ENCODE data around the gene HS3ST4. TPM values are rescaled to one million over a fixed set of nuclear protein-coding genes. Genes with fewer than 3 reads are reported as not detected.

HS3ST4 gene
- total and polyA plus RNA-seq, 2 of the 8 experiments (the other 6 are each of a cell fraction or from before 2014, with no cell fraction given), result 1.9 to 3.3 TPM

GRCh38 chr16:25922438-25922837, 230.7 kb downstream of the HS3ST4 start:
- no peak overlapping the region for H2BK20ac ChIP-seq (ENCODE audit: low read length)
- no peak overlapping the region for H3K9ac ChIP-seq (replicated peaks in 1 of 4; ENCODE audit: extremely low read depth in 1 of 4, low read depth in 3 of 4, low read length in 3 of 4)
- ChIA-PET POLR2A (ENCODE audit: partially characterized antibody) (interaction anchor here (0.9 kb wide), 1 partner anchor 214 kb away, joined by 3 read pairs; no protein-coding TSS in a partner anchor), CTCF (ENCODE audit: partially characterized antibody) (interaction anchor here (0.6 to 0.8 kb wide), 2 partner anchors 82 to 253 kb away, joined by 3 read pairs; no protein-coding TSS in a partner anchor)
- no peak overlapping the region for H2BK12ac ChIP-seq (ENCODE audit: low read depth, low read length)
- peaks cover 0 to 3% (median 1%) of the 10 kb centered on the region in 4 experiments; a peak in 4 of 7 replicates for H3K4me1 ChIP-seq (replicated peaks in 1 of 4; ENCODE audit: control insufficient read depth in 3 of 4, insufficient read depth in 4 of 4, low read length in 3 of 4)
- H4K8ac ChIP-seq (ENCODE audit: extremely low read depth, insufficient read depth, low read length), result no peak overlapping the region
- H2BK15ac ChIP-seq (ENCODE audit: low read length), result no peak overlapping the region
- H2AK5ac ChIP-seq (ENCODE audit: low read depth, low read length), result no peak overlapping the region; the same call in 1 of the 2 replicates
- no peak overlapping the region for H3K56ac ChIP-seq (replicated peaks; ENCODE audit: insufficient read length, low read depth, low read length)
- H3K18ac ChIP-seq (ENCODE audit: extremely low read depth, low read length), result no peak overlapping the region
- no peaks in the 10 kb centered on the region for H3K9me3 ChIP-seq (ENCODE audit: insufficient read depth in 2 of 2, low read depth in 1 of 2, low read length in 1 of 2)
- no peaks in the 10 kb centered on the region for H3K27me3 ChIP-seq (replicated peaks in 1 of 4; ENCODE audit: control insufficient read depth in 3 of 4, extremely low read depth in 1 of 4, insufficient read depth in 3 of 4, low read length in 3 of 4)
- TF ChIP-seq E2F6 (IDR thresholded peaks at IDR 0.05), result no peak
- TF ChIP-seq ZNF274 (IDR thresholded peaks at IDR 0.05; ENCODE audit: borderline replicate concordance, extremely low read depth, low read length), result no peak
- no peak for TF ChIP-seq RBBP5 (IDR thresholded peaks at IDR 0.05; ENCODE audit: borderline replicate concordance, low read depth, low read length)
- no peak for TF ChIP-seq ASH2L (IDR thresholded peaks at IDR 0.05; ENCODE audit: low read length)
- TF ChIP-seq CEBPB (IDR thresholded peaks at IDR 0.05; ENCODE audit: low read depth, low read length), result no peak
- TF ChIP-seq NANOG (IDR thresholded peaks at IDR 0.05; ENCODE audit: insufficient read depth, low read depth, low read length, poor library complexity, severe bottlenecking), result no peak
- TF ChIP-seq SP1 (IDR thresholded peaks at IDR 0.05; ENCODE audit: low read depth, low read length), result no peak
- TF ChIP-seq SAP30 (IDR thresholded peaks at IDR 0.05; ENCODE audit: insufficient read depth, insufficient replicate concordance, low read length), result no peak
- TF ChIP-seq TAF1 (IDR thresholded peaks at IDR 0.05; ENCODE audit: low read depth, low read length), result no peak
- no peak for TF ChIP-seq SIN3A (conservative IDR thresholded peaks at IDR 0.05 in 1 of 2, IDR thresholded peaks at IDR 0.05 in 1 of 2; ENCODE audit: low read depth in 1 of 2, low read length in 2 of 2)
- TF ChIP-seq CHD2 (IDR thresholded peaks at IDR 0.05; ENCODE audit: low read length), result no peak
- H3K79me1 ChIP-seq (ENCODE audit: low read depth, low read length), result no peaks in the 10 kb centered on the region
- H3K79me2 ChIP-seq (ENCODE audit: control insufficient read depth in 1 of 2, insufficient read depth in 2 of 2, low read length in 2 of 2), result no peaks in the 10 kb centered on the region
- H3K4ac ChIP-seq (replicated peaks; ENCODE audit: insufficient read length, low read depth, low read length), result no peak overlapping the region
- H3K27ac ChIP-seq (ENCODE audit: low read depth, low read length), result no peak overlapping the region
- H3K4me2 ChIP-seq (ENCODE audit: insufficient read depth in 1 of 2, low read depth in 2 of 2, low read length in 2 of 2), result no peak overlapping the region
- FAIRE-seq, result no peak
- H4K91ac ChIP-seq (replicated peaks; ENCODE audit: insufficient read length, low read length), result no peak overlapping the region
- no peaks in the 10 kb centered on the region for H4K20me1 ChIP-seq (replicated peaks in 1 of 2; ENCODE audit: control insufficient read depth in 1 of 2, insufficient read depth in 2 of 2, low read length in 2 of 2)
- H2BK120ac ChIP-seq (replicated peaks; ENCODE audit: low read depth, low read length), result no peak overlapping the region
- H4K5ac ChIP-seq (ENCODE audit: insufficient read length, low read depth, low read length), result no peak overlapping the region
- H3K23me2 ChIP-seq (ENCODE audit: low read depth, low read length), result no peaks in the 10 kb centered on the region
- no peak overlapping the region for H2BK5ac ChIP-seq (ENCODE audit: low read depth, low read length)
- WGBS, 2 experiments (ENCODE audit: extremely low coverage in 1 of 2, insufficient coverage in 1 of 2, insufficient read length in 1 of 2, insufficient replicate concordance in 2 of 2, low coverage in 1 of 2, low lambda C conversion rate in 2 of 2, missing lambda C conversion rate in 1 of 2), result 92% methylated on average over 2 of the region's 2 CpGs; no CpG with 5 or more reads in 1 of the 2 experiments
- H3K36me3 ChIP-seq (ENCODE audit: control insufficient read depth in 2 of 4, insufficient read depth in 4 of 4, low read length in 3 of 4), result no peaks in the 10 kb centered on the region
- no peak overlapping the region for H3K23ac ChIP-seq (ENCODE audit: insufficient read length)
- H3K4me3 ChIP-seq (ENCODE audit: extremely low read depth in 1 of 4, insufficient read depth in 2 of 4, low read depth in 3 of 4, low read length in 4 of 4), result no peak overlapping the region
- no peak overlapping the region for H3K14ac ChIP-seq (ENCODE audit: insufficient read length)
- H2AFZ ChIP-seq (ENCODE audit: low read length), result no peak overlapping the region
- no peak for DNase-seq (ENCODE audit: low read depth in 1 of 2, low spot score in 2 of 2)
